Type B pancreatic cell (in vitro differentiated cells): ENCODE measurements around the gene HACD4. TPM values are rescaled to one million over a fixed set of nuclear protein-coding genes. Genes with fewer than 3 reads are reported as not detected.

Experiments used
- DNase-seq: peaks from one replicate; pipeline ENCODE4 v3.0.0; 2021; ENCODE audit warnings: mixed read lengths; ENCODE audit not compliant: unreplicated experiment; ENCODE audit errors: extremely low spot score
- H3K27ac Mint-ChIP-seq: 2 replicates; pipeline ENCODE4 v1.8.0; 2021; ENCODE audit warnings: mild to moderate bottlenecking, mixed read lengths
- H3K27me3 Mint-ChIP-seq: 2 replicates; pipeline ENCODE4 v1.8.0; 2021; ENCODE audit warnings: mixed read lengths
- H3K36me3 Mint-ChIP-seq: 2 replicates; pipeline ENCODE4 v1.8.0; 2021; ENCODE audit warnings: mixed read lengths
- H3K4me1 Mint-ChIP-seq: one replicate; pipeline ENCODE4 v1.8.0; 2021; ENCODE audit warnings: mixed read lengths; ENCODE audit not compliant: unreplicated experiment
- H3K4me3 Mint-ChIP-seq: 2 replicates; pipeline ENCODE4 v1.8.0; 2021; ENCODE audit warnings: mild to moderate bottlenecking, mixed read lengths
- H3K9me3 Mint-ChIP-seq: 2 replicates; pipeline ENCODE4 v1.8.0; 2021; ENCODE audit warnings: mixed read lengths
- CTCF ChIP-seq: fragments of 200-600 bp; sonication (generic); conservative IDR thresholded peaks from 2 replicates; pipeline ENCODE4 v1.5.0; 2021; ENCODE audit warnings: antibody characterized with exemption, mild to moderate bottlenecking
- total RNA-seq: library from RNA; stranded (reverse); gene quantifications from 2 replicates; pipeline ENCODE4 v1.2.1, GENCODE V29; 2021; ENCODE audit warnings: low replicate concordance

Gene HACD4
- total RNA-seq, 1 donor from 2014 or later, result 0.72 TPM

- Mint-ChIP-seq H3K4me1 (peaks cover 5% of the 10 kb centered on the region), H3K36me3 (peaks cover 50% of the 10 kb centered on the region), H3K9me3 (no peaks in the 10 kb centered on the region), H3K27ac (no peak overlapping the region), H3K27me3 (no peaks in the 10 kb centered on the region), H3K4me3 (no peak overlapping the region)
- no peak for TF ChIP-seq CTCF
- no peak for DNase-seq
These were observed 41.5 kb downstream of the HACD4 start for GRCh38 chr9:20989923-20990341.

DNA sequence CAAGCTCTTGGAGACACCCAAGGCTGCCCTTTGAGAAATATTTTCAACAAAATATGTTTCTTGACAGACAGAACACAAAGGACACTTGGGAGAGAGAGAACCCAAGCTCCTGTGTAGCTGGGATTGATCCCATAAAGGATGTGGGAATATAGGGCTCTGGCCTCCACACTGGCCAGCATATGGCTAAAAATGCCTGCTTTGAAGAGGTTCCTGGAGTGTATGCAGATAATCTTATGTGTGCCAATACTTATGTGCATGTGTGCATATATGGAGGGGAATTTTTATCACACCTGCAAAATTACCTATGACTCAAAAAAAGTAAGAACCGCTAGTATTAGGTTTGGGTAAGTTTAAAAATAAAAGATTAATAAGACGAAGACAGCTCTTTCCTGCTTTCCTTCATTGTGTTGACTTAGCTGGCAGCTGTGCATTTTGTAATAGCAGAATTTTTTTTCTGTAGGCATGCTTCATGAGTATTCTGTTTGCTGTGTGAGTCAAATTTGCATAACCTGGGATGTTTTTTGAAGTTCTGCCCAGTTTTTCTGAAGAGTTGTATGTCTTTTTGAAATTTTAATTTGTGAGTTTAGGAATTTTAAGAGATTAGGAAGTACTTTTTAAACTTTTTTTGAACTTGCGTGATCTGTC lies 42.6 kb downstream of the HACD4 start:
- Mint-ChIP-seq H3K27ac (no peak overlapping the region), H3K36me3 (peaks cover 43% of the 10 kb centered on the region), H3K9me3 (no peaks in the 10 kb centered on the region)

GRCh38 chr9:20988061-20988460 lies 43.4 kb downstream of the HACD4 start:
- no peak for DNase-seq
- Mint-ChIP-seq H3K36me3 (peaks cover 40% of the 10 kb centered on the region), H3K4me3 (no peak overlapping the region), H3K9me3 (no peaks in the 10 kb centered on the region), H3K27ac (no peak overlapping the region), H3K27me3 (no peaks in the 10 kb centered on the region), H3K4me1 (no peaks in the 10 kb centered on the region)
- no peak for TF ChIP-seq CTCF

More for the DNA sequence above, 42.6 kb downstream of the HACD4 start:
- no peak for TF ChIP-seq CTCF
- H3K4me3 Mint-ChIP-seq, result no peak overlapping the region
- DNase-seq, result no peak
- H3K27me3 Mint-ChIP-seq, result no peaks in the 10 kb centered on the region
- no peaks in the 10 kb centered on the region for H3K4me1 Mint-ChIP-seq

GRCh38 chr9:20987521-20987920 lies 43.9 kb downstream of the HACD4 start:
- no peak for DNase-seq
- Mint-ChIP-seq H3K4me3 (no peak overlapping the region), H3K36me3 (peaks cover 39% of the 10 kb centered on the region), H3K27me3 (no peaks in the 10 kb centered on the region), H3K27ac (no peak overlapping the region), H3K9me3 (no peaks in the 10 kb centered on the region), H3K4me1 (no peaks in the 10 kb centered on the region)
- no peak for TF ChIP-seq CTCF

DNA sequence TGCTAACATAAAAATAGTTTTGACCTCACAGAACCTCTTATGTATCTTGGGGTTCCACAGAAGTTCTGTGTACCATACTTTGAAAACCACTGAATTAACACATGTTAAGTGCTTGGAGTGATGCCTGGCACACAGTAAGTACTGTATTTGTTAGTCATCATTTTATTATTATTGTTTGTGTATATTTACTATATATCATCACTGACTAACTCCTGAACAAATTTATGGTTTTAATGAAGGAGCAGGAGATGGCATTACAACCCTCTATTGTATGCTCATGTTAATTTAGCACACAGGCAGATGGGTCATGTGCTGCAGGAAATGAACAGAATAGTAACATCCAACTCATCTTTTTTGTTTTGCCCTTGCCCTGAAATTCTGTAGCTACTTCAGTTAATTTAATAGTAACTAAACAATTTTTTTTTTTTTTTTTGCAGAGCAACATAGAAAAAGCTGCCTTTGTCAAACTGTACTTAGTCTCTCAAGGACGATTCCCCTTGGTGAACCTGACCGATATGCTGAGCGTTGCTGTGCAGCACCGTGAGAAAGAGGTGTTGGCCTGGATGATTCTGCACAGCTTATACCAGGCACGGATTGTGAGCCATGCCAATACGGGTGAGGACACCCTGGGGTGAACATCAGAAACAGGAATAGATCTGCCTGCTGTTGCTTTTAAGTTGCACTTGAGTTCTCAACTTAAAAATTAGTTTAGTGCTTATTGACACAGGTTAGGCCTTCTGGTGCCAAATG lies 45.4 kb downstream of the HACD4 start:
- Mint-ChIP-seq H3K27ac (no peak overlapping the region), H3K36me3 (peaks cover 35% of the 10 kb centered on the region), H3K4me3 (no peak overlapping the region), H3K4me1 (peaks cover 8% of the 10 kb centered on the region), H3K9me3 (no peaks in the 10 kb centered on the region), H3K27me3 (no peaks in the 10 kb centered on the region)
- DNase-seq, result no peak
- no peak for TF ChIP-seq CTCF
